Stimulated activated CD4-positive, alpha-beta T cell treated with anti-CD3 and anti-CD28 coated beads, Interleukin-4, amount 100 ng/mL, for 48 hours (primary cell): Measurements from ENCODE around the gene MUC4.
"Not testable (repeated sequence)": the region's sequence is repeated elsewhere in the genome, so short reads cannot be mapped to it uniquely, and the experiment has no call there.

Source experiments
- DNase-seq, 2 donors: peaks; one replicate each; pipeline ENCODE4 v3.0.0-alpha.2; 2020; ENCODE audit warnings: low read depth in 2 of 2

MUC4 gene

DNA sequence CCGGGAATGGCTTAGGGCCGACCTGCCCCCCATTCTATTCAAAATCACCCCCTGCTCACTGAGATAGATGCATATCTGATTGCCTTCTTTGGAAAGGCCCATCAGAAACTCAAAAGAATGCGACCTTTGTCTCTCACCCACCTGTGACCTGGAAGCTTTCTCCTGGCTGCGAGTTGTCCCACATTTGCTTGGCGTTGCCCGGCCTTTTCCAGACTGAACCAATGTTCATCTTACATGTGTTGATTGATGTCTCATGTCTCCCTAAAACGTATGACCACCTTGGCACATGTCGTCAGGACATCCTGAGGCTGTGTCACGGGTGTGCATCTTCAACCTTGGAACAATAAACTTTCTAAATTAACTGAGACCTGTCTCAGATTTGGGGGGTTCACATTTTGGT lies 94.3 kb downstream of the MUC4 start:
- DNase-seq, result no peak

GRCh38 chr3:195715583-195716266 lies 96.0 kb downstream of the MUC4 start:
- DNase-seq, result peak; percentile 39 to 43

DNA sequence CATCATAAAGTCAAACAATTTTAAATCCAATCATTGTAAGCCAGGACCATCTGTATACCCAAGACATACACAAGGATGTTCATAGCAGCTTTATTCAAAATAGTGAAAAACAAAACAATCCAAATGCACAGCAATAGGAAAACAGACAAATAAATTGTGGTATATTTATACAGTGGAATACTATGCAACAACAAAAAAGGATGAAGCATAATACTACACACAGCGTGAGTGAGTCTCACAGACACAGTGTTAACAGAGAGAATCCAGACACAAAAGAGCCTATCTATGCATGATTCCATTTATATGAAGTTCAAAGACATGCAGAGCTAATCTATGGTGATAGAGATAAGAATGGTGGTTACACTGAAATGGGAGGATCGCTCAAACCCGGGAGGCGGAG lies 96.6 kb downstream of the MUC4 start:
- no peak for DNase-seq

- no peak for DNase-seq
Observed at GRCh38 chr3:195714380-195715011, 97.2 kb downstream of the MUC4 start.

DNA sequence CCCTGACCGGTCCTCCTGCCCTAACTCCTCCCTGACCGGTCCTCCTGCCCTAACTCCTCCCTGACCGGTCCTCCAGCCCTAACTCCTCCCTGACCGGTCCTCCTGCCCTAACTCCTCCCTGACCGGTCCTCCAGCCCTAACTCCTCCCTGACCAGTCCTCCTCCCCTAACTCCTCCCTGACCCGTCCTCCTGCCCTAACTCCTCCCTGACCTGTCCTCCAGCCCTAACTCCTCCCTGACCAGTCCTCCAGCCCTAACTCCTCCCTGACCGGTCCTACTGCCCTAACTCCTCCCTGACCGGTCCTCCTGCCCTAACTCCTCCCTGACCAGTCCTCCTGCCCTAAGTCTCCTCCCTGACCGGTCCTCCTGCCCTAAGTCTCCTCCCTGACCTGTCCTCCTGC lies 98.6 kb downstream of the MUC4 start:
- not testable (repeated sequence) for DNase-seq

GRCh38 chr3:195712535-195712910 lies 99.2 kb downstream of the MUC4 start:
- not testable (repeated sequence) for DNase-seq

GRCh38 chr3:195711813-195712534 lies 99.8 kb downstream of the MUC4 start:
- no peak for DNase-seq

DNA sequence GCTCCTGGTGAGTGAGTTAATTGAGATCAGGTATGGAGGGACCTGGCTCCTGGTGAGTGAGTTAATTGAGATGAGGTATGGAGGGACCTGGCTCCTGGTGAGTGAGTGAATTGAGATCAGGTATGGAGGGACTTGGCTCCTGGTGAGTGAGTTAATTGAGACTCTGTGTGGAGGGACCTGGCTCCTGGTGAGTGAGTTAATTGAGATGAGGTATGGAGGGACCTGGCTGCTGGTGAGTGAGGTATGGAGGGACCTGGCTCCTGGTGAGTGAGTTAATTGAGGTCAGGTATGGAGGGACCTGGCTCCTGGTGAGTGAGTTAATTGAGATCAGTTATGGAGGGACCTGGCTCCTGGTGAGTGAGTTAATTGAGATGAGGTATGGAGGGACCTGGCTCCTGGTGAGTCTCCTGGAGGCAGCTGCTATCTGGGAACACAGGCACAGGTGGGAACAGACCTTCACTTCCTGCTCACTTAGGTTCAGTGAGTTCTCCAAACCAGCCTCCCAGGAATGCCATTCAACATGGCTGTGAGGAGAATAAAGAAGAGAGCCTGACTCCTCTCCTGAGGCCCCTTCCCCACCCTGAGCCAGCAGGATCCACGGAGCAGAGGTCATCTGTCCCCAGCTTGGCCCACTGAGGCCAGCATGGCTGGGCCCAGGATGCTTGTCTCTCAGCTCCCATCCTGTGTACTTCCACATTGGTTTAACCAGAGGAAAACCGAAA lies 100.5 kb downstream of the MUC4 start:
- not testable (repeated sequence) for DNase-seq

DNA sequence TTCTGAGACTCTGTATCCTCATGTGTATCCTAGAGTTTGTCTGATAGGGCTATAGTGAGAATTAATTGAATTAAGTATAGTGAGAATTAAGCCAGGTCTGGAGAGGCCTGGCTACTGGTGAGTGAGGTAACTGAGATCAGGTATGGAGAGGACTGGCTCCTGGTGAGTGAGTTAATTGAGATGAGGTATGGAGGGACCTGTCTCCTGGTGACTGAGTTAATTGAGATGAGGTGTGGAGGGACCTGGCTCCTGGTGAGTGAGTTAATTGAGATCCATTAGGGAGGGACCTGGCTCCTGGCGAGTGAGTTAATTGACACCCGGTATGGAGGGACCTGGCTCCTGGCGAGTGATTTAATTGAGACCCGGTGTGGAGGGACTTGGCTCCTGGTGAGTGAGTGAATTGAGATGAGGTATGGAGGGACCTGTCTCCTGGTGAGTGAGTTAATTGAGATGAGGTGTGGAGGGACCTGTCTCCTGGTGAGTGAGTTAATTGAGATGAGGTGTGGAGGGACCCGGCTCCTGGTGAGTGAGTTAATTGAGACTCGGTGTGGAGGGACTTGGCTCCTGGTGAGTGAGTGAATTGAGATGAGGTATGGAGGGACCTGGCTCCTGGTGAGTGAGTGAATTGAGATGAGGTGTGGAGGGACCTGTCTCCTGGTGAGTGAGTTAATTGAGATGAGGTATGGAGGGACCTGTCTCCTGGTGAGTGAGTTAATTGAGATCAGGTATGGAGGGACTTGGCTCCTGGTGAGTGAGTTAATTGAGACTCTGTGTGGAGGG lies 101.4 kb downstream of the MUC4 start:
- not testable (repeated sequence) for DNase-seq

- no peak for DNase-seq
Observed at GRCh38 chr3:195709676-195710085, 102.0 kb downstream of the MUC4 start.

DNA sequence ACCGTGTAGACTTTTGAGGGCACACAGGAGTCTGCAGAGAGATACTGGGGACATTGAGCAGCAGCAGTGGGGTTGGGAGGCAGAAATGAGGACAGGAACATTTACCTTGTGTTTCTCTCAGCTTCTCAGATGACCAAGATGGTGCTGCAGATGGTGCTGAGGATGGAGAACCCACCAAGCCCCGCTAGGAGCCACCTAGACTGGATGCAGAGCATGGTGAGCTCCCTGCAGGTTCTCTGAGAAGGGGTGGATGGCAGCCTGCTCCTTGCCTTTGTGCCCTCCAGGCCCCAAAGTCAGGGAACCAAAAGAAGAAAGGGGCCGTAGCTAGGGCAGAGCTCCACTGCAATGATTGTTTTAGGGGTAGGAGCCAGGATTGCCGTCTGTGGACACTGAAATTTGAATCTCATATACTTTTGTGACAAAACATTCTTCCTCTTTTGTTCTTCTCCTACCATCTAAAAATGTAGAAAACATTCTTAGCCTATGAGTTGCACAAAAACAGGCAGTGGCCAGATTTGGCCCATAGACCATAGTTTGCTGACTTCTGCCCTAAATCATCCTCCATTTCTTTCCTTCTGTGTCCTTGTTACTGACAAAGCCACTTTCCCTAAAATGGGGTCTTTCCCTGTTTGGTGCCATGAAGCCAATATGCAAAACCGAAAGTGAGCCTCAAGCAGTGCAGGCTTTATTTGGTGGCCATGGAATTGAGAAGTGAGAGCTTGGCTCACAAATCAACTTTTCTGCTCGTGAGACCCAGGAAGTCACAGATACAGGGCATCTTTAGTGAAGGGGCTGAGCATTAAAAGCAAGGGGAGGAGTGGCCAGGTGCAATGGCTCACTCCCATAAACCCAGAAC lies 102.9 kb downstream of the MUC4 start:
- DNase-seq, result no peak

DNA sequence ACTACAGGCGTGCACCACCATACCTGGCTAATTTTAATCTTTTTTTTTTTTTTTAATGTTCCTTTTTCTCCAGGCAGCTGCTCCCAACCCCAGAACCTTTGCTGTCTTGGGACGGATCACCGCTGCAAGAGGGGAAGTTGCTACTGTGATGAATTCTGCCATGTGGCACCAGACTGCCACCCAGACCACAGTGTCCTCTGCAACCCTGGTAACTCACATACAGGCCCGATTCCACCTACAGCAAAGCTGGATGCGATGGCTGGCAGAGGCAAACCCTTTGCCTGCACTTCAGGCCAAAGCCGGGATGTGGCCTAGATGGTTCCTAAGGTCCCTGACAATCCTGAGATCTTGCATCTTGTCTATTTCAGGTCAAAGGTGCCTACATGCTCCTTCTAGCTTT lies 103.7 kb downstream of the MUC4 start:
- DNase-seq, result no peak

- DNase-seq, result no peak
Observed at GRCh38 chr3:195705081-195705991, 106.4 kb downstream of the MUC4 start.

DNA sequence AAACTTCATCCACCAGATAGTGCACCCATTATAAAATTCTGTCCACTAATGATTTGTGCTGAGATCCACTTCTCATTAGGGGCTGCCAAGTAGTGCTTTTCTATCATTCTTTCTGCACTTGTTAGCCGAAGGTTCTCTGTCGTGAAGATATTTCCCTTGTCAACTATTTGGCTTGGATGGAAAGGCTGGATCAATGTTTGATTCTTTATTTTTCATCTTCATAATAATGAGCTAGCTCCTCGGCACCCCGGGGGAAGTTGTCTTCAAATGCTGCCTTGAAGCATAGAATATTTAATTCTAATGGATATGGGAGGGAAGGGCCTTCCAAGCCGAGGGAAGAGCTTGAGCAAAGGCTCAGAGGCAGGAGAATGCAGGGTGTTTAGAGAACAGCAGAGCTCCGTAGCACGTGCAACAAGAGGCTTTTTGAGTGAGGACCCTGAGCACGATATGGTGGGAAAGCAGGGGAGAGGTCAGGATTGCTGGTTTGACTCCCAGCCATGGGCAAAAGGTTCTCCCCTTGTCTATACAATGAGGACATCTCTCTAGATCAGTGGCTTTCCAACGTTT lies 107.2 kb downstream of the MUC4 start:
- DNase-seq, result no peak

DNA sequence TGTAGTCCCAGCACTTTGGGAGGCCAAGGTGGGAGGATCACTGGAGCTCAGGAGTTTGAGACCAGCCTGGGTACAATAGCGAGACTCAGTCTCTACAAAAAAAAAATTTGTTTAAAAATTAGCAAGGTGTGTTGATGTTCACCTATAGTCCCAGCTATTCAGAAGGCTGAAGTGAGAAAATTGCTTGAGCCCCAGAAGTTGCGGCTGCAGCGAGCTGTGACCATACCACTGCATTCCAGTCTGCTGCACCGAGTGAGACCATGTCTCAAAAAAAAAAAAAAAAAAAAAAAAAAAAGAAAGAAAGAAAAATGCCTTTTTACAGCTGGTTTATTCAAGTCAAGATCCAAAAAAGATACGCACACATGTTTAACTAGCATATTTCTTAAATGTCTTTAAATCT lies 108.0 kb downstream of the MUC4 start:
- no peak for DNase-seq

- no peak for DNase-seq
Observed at GRCh38 chr3:195701042-195701915, 110.5 kb downstream of the MUC4 start.

GRCh38 chr3:195700319-195700718 lies 111.4 kb downstream of the MUC4 start:
- no peak for DNase-seq

DNA sequence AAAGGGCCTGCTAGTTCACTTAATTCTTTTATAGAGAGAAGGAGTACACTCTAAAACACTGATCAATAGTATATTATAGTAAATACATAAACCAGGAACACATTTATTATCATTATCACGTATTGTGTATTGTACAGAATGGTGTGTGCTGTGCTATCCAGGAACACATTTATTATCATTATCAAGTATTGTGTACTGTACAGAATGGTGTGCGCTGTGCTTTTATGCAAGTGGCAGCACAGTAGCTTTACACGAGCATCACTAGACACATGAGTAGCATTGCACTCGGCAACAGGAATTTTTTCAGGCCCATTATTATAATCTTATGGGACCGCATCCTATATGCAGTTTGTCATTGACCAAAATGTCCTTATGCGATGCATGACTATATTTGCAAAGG lies 111.9 kb downstream of the MUC4 start:
- no peak for DNase-seq
